HG03097 (cell line): ENCODE results near the gene ZSCAN18.

Experiments
- ATAC-seq: cut with Tn5 transposase; IDR thresholded peaks from one replicate; pipeline ENCODE4 v1.9.1; 2021; ENCODE audit not compliant: unreplicated experiment, low FRiP score

The ZSCAN18 gene

DNA sequence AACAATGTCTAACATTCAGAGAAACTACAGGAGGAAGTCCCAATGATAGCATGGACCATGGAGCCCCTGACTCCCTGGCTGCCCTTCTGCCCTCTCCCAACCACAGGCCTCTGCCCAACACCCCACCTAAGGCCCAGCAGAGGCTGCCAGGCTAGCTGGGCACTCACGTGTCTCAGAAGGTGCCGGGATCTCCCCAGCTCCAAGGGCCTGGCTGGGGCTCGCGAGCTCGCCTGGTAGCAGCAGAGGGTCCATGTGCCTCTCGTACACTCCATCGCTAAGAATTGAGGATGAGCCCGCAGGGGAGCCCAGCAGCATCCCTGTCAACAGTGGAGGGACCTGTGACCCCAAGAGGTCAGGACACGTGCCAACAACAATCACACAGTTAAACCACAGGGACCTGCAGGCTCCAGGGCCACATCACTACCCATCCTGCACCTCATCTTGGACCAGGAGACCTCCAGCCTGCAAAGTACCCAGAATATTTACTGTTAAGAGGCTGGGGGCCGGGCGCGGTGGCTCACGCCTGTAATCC, 9.4 kb downstream of the ZSCAN18 start:
- no peak for ATAC-seq

DNA sequence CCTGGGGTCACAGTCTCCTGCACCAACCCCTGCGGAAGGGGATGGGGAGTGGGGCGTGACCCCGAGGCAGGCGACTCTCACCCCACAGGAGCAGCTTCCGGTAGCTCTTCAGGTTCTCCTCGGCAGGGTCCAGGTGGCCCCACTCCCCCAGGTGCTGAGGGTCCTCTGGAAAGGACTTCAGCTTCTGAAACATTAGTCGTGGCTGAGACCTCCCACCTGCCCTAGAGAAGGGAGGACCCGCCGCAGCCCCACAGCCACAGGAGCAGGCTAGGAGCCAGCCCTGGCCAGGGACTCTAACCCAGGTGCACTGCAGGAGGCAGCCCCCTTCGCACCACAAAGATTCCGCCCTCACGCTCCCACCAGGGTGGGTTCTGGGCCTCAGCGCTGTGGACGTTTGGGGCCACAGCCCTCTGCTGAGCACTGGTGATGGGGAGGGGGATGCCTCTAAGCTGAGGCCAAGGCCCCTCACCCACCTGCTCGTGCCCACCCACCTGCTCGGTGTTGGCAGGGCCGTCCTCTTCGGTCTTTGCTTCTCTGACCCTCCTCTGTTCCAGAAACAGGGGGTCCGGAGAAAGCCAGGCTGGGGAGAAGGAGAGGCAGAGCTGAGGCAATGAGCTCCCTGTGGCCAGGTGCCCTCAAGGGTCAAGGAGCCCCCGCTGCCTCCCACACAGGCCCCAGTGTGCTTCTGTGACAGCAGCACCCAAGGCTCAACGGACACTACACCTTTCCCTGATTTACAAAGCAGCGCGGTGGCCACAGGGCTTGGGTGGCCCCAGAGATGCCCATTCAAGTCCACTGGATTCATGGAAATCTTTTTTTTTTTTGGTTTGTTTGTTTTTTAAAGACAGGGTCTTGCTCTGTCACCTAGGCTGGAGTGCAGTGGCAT, 11.0 kb downstream of the ZSCAN18 start:
- no peak for ATAC-seq

DNA sequence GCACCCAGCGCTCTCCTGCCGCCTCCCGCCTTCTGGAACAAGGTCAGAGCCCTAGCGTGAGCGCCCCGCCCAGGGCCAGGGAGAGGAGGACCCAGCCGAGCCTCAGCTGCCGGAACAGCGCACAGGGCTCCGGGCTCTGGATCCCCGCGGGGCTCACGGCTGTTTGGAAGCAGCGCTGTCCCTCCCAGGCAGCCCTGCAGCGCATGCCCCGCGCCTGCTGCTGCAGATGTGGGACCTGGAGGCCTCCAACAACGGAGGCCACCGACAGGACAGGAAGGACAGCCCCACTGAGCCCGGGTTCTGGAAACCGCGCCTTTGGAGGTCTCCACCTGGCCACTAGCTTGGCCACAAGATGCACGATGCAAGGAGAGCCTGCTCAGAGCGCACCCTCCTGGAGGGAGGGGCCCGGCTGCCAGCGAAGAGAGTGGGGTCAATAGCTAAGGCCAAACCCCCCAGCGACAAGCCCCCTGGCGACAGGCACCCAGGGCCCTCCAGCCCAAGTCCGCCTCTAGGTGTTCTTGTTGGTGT, 12.6 kb downstream of the ZSCAN18 start:
- ATAC-seq = no peak

GRCh38 chr19:58084596-58085347, 13.3 kb downstream of the ZSCAN18 start:
- no peak for ATAC-seq

- ATAC-seq = no peak
Observed at GRCh38 chr19:58083021-58083420, 15.0 kb downstream of the ZSCAN18 start.

GRCh38 chr19:58079792-58080191, 18.2 kb downstream of the ZSCAN18 start:
- ATAC-seq = no peak

- ATAC-seq = no peak
Observed at GRCh38 chr19:58067240-58067912, 30.7 kb downstream of the ZSCAN18 start.

GRCh38 chr19:58063712-58064111, 34.3 kb downstream of the ZSCAN18 start:
- no peak for ATAC-seq

GRCh38 chr19:58060231-58060630, 37.8 kb downstream of the ZSCAN18 start:
- no peak for ATAC-seq

GRCh38 chr19:58059671-58060078, 38.4 kb downstream of the ZSCAN18 start:
- no peak for ATAC-seq

GRCh38 chr19:58059003-58059670, 38.9 kb downstream of the ZSCAN18 start, which contains the start of gene ZNF135:
Gene ZNF135, plus strand, starts transcription at chr19:58059282. Its CDS starts 721 bp downstream, at chr19:58060003.
- no peak for ATAC-seq

- no peak for ATAC-seq
Observed at GRCh38 chr19:58058467-58058866, 39.6 kb downstream of the ZSCAN18 start.

- no peak for ATAC-seq
Observed at GRCh38 chr19:58056861-58057260, 41.2 kb downstream of the ZSCAN18 start.

- no peak for ATAC-seq
Observed at GRCh38 chr19:58056261-58056660, 41.8 kb downstream of the ZSCAN18 start.

- ATAC-seq = no peak
Observed at GRCh38 chr19:58054901-58055874, 42.8 kb downstream of the ZSCAN18 start.

DNA sequence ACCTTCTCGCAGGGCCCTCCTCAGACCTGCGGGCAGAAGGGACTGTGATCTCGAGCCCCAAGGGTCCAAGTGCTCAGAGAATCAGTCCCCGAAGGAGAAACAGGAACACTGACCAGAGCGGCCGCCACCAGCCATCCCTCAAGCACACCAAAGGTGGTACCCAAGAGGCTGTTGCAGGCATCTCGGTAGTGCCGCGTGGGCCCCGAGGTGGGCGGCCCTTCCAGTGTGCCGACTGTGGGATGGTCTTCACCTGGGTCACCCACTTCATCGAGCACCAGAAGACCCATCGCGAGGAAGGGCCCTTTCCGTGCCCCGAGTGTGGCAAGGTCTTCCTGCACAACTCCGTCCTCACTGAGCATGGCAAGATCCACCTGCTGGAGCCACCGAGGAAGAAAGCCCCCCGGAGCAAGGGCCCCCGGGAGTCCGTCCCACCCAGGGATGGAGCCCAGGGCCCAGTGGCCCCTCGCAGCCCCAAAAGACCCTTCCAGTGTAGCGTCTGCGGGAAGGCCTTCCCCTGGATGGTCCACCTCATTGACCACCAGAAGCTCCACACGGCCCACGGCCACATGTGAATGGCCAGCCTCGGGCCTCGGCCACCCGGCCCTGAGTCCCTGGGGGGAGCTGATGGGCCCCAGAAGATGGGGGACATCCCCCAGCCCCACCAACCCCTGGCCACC, 44.4 kb downstream of the ZSCAN18 start:
- ATAC-seq = no peak

GRCh38 chr19:58052256-58052655, 45.8 kb downstream of the ZSCAN18 start:
- ATAC-seq = no peak

- ATAC-seq = no peak
Observed at GRCh38 chr19:58047672-58048071, 50.4 kb downstream of the ZSCAN18 start.
